Glomerular endothelial cell (primary cell): ENCODE results near the gene TUBA8. TPM values are rescaled to one million over a fixed set of nuclear protein-coding genes. Genes with fewer than 3 reads are reported as not detected.
"Not testable (repeated sequence)": the region's sequence is repeated elsewhere in the genome, so short reads cannot be mapped to it uniquely, and the experiment has no call there.

Source experiments
- DNase-seq: peaks from one replicate; pipeline ENCODE4 v3.0.0-alpha.2; 2011; ENCODE audit warnings: low read depth, low spot score; ENCODE audit errors: extremely low read depth
- total RNA-seq: library from RNA; depleted of rRNA; stranded (reverse); fragments of >200 nt; gene quantifications from 2 replicates; pipeline ENCODE4 v1.2.3, GENCODE V29; 2015

The TUBA8 gene
- total RNA-seq, 1 donor from 2014 or later = 1.8 TPM

DNA sequence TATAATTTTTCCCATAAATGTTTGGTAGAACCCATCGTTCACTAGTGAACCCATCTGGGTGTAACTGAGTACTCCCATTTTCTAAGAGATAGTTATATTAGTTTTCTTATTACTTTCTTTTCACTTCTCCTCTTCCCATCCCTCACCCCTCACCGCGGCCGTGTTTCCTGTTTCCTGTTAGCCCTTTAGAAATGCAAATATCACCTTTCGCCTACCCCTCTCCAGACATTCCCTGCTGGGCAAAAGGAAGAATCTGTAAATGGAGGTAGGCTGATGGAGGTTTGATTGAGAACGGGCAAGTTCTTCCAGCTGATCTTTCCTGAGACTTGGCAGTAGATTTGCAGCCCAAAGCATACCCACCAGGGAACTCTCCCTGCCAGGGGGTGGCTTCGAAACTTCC lies 54.7 kb downstream of the TUBA8 start:
- not testable (repeated sequence) for DNase-seq

DNA sequence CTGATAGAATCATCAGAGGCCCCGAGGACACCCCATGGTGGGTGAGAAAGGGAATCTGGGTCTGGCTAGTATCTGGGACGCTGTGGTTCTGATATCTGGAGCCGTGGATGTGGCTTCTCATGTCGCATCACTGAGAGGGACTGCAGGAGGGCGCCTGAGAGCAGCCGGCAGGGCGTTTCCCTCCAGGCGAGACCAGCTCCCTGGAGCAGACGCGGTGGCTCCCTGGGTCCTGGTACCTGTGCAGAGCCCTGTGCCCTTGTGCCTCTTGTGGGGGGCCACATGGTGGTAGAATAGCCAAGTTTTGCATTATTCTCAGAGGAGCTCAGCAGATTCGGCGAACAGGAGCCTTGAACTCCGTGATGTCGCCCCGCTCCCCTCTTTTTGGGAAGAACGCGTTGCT lies 59.7 kb downstream of the TUBA8 start:
- DNase-seq = not testable (repeated sequence)

DNA sequence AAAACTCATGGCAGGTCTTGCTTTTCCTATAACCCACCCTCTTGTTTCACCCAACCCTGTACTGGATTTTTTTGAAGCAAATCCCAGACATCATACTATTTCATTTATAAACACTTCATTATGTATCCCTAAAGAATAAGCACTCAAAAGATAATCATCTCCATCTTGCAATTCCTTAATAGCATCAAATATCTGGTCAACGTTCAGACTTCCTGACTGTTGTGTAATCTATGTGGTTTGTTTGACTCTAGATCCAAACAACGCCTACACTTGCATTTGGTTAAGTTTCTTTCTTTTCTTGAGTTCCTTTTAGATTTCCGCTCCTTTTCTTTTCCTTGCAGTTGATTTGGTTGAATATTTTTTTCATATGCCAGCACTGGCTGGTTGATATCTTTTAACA lies 61.6 kb downstream of the TUBA8 start:
- not testable (repeated sequence) for DNase-seq

DNA sequence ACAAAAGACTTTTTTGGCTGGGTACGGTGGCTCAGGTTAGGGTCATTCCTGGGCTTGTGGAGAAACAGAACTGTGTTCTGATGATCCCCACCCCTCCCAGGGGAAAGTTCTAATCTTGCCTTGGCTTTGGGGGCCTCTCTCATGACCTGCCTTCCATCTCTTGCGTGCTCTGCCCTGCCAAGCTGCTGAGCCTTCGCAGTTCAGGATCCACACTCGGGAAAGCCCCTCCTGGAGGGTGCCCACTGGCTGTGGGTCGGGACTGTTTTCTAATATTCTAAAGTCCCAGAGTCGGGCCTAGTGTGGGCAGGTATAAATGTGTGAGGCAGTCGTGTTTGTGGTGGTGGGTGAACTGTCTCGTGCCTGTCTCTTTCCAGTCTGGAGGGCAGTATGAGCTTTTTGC lies 62.2 kb downstream of the TUBA8 start:
- DNase-seq = not testable (repeated sequence)

DNA sequence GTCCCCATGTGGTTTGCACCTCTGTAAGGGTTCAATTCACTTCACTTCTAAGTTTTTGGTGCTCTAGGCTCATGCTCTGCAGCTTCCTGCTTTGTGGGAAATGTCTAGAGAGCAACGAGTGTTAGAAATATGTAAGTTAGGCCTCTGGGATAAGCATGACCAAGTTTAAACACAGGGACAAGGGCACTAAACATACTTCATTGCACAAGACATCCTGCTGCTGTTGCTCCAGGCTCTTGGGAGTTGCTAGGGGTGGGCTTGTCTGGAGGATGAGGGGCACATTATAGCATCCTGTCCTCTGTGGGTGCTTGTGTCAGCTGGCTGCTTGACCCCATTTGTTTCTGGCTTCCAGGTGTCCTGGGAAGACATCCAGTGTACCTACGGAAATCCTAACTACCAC lies 62.8 kb downstream of the TUBA8 start:
- not testable (repeated sequence) for DNase-seq

Other genes with a start within 250 kb of the TUBA8 start
- gene MICAL3, start 86.2 kb upstream of the TUBA8 start, total RNA-seq = 28.9 and 63.5 TPM in 2 replicates
- 30.6 and 32.8 TPM in 2 replicates for gene PEX26, start 32.8 kb upstream of the TUBA8 start, total RNA-seq
- 11.2 and 26.2 TPM in 2 replicates for gene USP18, start 39.4 kb downstream of the TUBA8 start, total RNA-seq